GM12873 (cell line): ENCODE data around the gene LEFTY1.

Experiments
- CTCF ChIP-seq: IDR thresholded peaks from 2 replicates; pipeline ENCODE4 v1.5.1; 2012; ENCODE audit warnings: low read depth, mild to moderate bottlenecking, moderate library complexity, low read length, control low read depth; ENCODE audit not compliant: insufficient read depth; ENCODE audit errors: missing control alignments

Gene LEFTY1

DNA sequence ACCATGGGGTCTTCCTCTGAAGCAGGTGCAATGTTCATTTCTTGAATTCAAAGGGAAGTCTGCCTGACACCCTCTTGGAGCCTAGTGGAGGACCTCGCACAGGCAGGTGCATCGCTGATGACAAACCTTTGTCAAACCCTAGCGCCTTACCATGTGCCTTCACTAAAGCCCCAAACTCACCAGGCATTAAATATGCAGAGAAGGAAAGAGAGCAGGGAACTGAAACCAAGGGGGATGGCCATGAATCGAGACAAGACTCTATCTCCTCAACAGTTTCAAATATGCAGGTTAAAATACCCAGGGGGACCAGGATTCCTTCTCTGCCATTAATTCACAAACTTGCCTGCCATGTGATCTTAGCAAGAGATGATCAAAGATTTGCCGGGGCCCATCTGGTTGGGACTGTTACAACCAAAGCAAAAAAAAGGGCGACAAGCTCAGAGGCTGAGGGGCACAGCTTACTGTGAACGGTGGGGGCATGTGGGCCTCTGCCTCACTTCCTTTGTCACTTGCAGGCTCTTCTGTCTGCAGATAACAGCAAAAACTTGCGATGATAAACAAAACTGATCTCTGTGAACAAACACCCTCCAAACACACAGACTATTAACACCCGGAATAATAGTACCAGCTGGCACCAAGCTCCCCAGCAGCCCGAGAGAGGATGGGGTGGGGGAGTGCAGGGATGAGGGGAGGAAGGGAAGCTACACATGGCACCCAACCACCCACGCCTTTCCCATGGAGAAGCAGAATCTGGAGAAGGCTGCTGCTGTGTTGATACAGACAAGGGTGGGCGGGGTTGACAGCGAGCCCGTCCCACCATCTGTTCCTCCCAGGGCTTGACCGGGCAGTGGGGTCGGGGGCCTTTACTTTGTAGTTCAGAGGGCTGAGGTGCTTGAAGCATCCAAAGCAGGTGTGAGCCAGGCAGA is 40.7 kb downstream of the LEFTY1 start:
- no peak for TF ChIP-seq CTCF

DNA sequence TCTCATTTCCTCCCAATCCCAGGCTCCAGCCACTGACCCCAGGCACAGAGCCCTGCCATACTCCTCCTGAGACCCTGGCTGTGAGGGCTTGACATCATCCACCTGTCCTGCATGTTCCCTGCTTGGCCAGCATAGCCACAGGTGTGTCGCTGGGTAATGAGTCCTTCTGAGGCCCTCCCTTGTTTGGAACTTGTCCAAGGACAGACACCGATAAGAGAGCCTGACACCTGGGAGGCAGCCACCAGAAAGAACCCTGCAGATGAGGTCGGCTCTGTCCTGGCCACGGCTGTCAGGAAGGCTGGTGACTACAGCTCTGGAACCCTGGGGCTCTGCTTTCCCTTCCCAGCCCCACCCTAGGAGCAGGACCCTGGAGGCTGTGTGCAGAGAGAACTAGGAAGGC is 41.3 kb downstream of the LEFTY1 start:
- TF ChIP-seq CTCF = no peak

- no peak for TF ChIP-seq CTCF
Observed at GRCh38 chr1:225846331-225847310, 42.3 kb downstream of the LEFTY1 start.

DNA sequence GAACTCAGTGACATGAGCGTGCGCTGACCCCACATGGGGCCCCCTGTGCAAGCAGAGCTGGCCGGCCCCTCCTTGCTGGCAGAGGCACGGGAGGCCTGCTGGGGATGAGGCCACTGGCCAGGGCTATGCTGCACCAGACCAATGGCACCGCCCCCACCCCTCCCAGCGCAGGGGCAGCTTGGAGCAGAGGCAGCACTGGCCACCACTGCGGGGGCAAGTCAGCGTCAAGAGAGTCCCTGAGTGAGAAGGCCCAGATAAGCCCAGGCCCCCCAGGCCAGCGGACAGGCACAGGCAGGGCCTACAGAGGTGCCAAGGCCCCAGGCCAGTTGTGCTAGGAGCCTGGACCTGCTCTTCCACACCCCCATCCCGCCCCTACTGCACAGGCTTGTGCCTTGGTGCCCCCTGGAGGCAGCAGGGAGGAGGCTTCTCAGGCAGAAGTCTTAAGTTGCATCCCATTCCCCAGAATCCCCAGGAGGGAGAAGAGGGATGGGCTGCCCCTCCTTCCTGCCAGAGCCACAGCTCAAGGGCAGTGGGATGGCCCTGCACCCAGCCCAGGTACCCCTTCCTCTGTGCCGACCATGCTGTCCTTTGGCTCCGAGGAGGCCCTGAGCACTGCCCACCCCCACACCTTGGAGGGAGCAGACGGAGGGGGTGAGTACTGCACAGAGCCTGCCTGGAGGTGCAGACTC is 43.2 kb downstream of the LEFTY1 start:
- TF ChIP-seq CTCF = peak; percentile 61

- TF ChIP-seq CTCF = no peak
Observed at GRCh38 chr1:225845097-225845496, 43.8 kb downstream of the LEFTY1 start.

GRCh38 chr1:225844236-225845061 is 44.5 kb downstream of the LEFTY1 start:
- TF ChIP-seq CTCF = no peak
